Osteocyte (in vitro differentiated cells): ENCODE results near the gene NCOA5. TPM values are rescaled to one million over a fixed set of nuclear protein-coding genes. Genes with fewer than 3 reads are reported as not detected.

Source experiments
- DNase-seq: peaks from one replicate; pipeline ENCODE4 v3.0.0; 2021; ENCODE audit warnings: mixed read lengths; ENCODE audit not compliant: unreplicated experiment; ENCODE audit errors: extremely low spot score
- H3K27ac Mint-ChIP-seq: one replicate; pipeline ENCODE4 v1.8.0; 2021; ENCODE audit warnings: mild to moderate bottlenecking, mixed read lengths; ENCODE audit not compliant: unreplicated experiment
- H3K27me3 Mint-ChIP-seq: one replicate; pipeline ENCODE4 v1.8.0; 2021; ENCODE audit warnings: mixed read lengths; ENCODE audit not compliant: unreplicated experiment
- H3K36me3 Mint-ChIP-seq: one replicate; pipeline ENCODE4 v1.8.0; 2021; ENCODE audit warnings: mixed read lengths; ENCODE audit not compliant: unreplicated experiment
- H3K4me1 Mint-ChIP-seq: one replicate; pipeline ENCODE4 v1.8.0; 2021; ENCODE audit warnings: mixed read lengths; ENCODE audit not compliant: unreplicated experiment
- H3K4me3 Mint-ChIP-seq: one replicate; pipeline ENCODE4 v1.8.0; 2021; ENCODE audit warnings: mild to moderate bottlenecking, moderate library complexity, mixed read lengths; ENCODE audit not compliant: unreplicated experiment
- H3K9me3 Mint-ChIP-seq: one replicate; pipeline ENCODE4 v1.8.0; 2021; ENCODE audit warnings: mixed read lengths; ENCODE audit not compliant: unreplicated experiment
- CTCF ChIP-seq: fragments of 200-600 bp; sonication (generic); IDR thresholded peaks from 2 replicates; pipeline ENCODE4 v1.5.0; 2021; ENCODE audit warnings: antibody characterized with exemption, mild to moderate bottlenecking, moderate library complexity
- total RNA-seq: library from RNA; stranded (reverse); gene quantifications from 2 replicates; pipeline ENCODE4 v1.2.1, GENCODE V29; 2021

The NCOA5 gene
- total RNA-seq, 1 donor from 2014 or later: 39.0 TPM

DNA sequence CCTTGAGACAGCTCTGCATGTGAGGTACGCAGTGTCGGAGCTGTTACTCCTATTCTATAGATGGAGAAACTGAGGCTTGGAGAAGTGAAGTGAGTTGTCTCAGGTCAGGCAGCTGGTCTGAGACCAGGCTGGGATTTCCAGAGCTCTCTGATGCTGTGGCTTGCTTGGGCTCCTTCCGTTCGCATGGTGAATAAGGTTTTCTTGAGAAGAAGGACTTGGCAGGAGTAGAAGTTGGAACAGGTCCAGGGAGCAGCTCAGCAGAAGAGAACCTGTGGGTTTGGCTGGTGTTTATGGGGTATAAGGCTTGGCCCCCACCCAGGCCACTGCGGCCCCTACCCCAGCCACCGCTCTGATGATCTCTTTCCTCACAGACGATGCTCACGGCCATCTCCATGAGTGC, 53.4 kb downstream of the NCOA5 start:
- DNase-seq: no peak
- no peak overlapping the region for H3K4me3 Mint-ChIP-seq
- H3K27me3 Mint-ChIP-seq: peaks cover 39% of the 10 kb centered on the region
- H3K36me3 Mint-ChIP-seq: no peaks in the 10 kb centered on the region
- no peak overlapping the region for H3K27ac Mint-ChIP-seq
- no peak for TF ChIP-seq CTCF
- H3K4me1 Mint-ChIP-seq: no peaks in the 10 kb centered on the region
- no peaks in the 10 kb centered on the region for H3K9me3 Mint-ChIP-seq

DNA sequence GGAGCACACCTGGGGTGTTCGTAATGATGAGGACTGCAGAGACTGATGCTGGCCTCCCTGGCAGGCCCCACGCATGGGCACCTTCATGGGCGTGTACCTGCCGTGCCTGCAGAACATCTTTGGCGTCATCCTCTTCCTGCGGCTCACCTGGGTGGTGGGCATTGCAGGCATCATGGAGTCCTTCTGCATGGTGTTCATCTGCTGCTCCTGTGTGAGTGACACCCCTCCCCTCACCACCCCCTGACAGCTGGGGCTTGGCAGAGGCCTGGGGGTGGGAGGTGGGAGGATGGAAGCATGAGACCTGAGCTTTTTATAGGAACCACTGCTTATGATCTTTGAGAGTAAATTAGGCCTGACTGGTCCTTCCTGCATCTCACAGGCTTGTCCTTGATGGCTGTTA, 54.0 kb downstream of the NCOA5 start:
- Mint-ChIP-seq H3K4me3 (no peak overlapping the region), H3K9me3 (no peaks in the 10 kb centered on the region), H3K27me3 (peaks cover 45% of the 10 kb centered on the region), H3K4me1 (no peaks in the 10 kb centered on the region), H3K27ac (no peak overlapping the region), H3K36me3 (no peaks in the 10 kb centered on the region)
- no peak for TF ChIP-seq CTCF
- DNase-seq: no peak

DNA sequence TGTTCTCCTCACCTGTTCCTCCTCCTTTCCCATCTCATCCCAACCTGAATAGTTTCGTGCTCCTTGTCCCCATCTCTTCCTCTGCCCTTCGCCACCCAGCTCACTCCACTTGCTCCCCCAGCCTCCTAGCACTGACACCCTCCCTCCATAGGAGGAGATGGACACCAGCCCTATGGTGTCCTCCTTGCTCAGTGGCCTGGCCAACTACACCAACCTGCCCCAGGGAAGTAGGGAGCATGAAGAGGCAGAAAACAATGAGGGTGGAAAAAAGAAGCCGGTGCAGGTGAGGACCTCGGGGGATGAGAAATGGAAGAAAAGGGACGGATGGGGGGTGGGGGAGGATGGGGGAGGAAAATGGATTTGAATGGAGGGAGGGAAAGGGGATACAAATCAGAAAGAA, 54.5 kb downstream of the NCOA5 start:
- H3K36me3 Mint-ChIP-seq: no peaks in the 10 kb centered on the region
- no peak overlapping the region for H3K4me3 Mint-ChIP-seq
- no peaks in the 10 kb centered on the region for H3K4me1 Mint-ChIP-seq
- H3K9me3 Mint-ChIP-seq: no peaks in the 10 kb centered on the region
- no peak for DNase-seq
- no peak overlapping the region for H3K27ac Mint-ChIP-seq
- no peak for TF ChIP-seq CTCF
- H3K27me3 Mint-ChIP-seq: peaks cover 48% of the 10 kb centered on the region

GRCh38 chr20:46034039-46034438, 55.7 kb downstream of the NCOA5 start:
- Mint-ChIP-seq H3K27ac (no peak overlapping the region), H3K27me3 (peaks cover 54% of the 10 kb centered on the region), H3K36me3 (no peaks in the 10 kb centered on the region), H3K9me3 (no peaks in the 10 kb centered on the region), H3K4me1 (no peaks in the 10 kb centered on the region), H3K4me3 (no peak overlapping the region)
- no peak for DNase-seq
- no peak for TF ChIP-seq CTCF

- Mint-ChIP-seq H3K4me1 (no peaks in the 10 kb centered on the region), H3K4me3 (no peak overlapping the region), H3K27me3 (peaks cover 60% of the 10 kb centered on the region), H3K27ac (no peak overlapping the region), H3K36me3 (no peaks in the 10 kb centered on the region), H3K9me3 (no peaks in the 10 kb centered on the region)
- DNase-seq: no peak
- TF ChIP-seq CTCF: no peak
Observed at GRCh38 chr20:46031701-46032254, 58.0 kb downstream of the NCOA5 start.
